ENCODE measurements around the gene CCDC85A.

The CCDC85A gene

GRCh38 chr2:56376699-56377665 lies 193.2 kb downstream of the CCDC85A start:
- DNase-seq = no peak

- no peak for DNase-seq
These were observed 195.3 kb downstream of the CCDC85A start for GRCh38 chr2:56379066-56379465.

- no peak for DNase-seq
These were observed 197.1 kb downstream of the CCDC85A start for GRCh38 chr2:56380861-56381260.

GRCh38 chr2:56382466-56382865 lies 198.7 kb downstream of the CCDC85A start:
- DNase-seq = no peak

- DNase-seq = no peak
These were observed 202.9 kb downstream of the CCDC85A start for GRCh38 chr2:56386657-56387056.

GRCh38 chr2:56390644-56391043 lies 206.9 kb downstream of the CCDC85A start:
- no peak for DNase-seq

GRCh38 chr2:56410140-56410539 lies 226.3 kb downstream of the CCDC85A start:
- DNase-seq = no peak

GRCh38 chr2:56416500-56417176 lies 232.8 kb downstream of the CCDC85A start:
- no peak for DNase-seq
